ENCODE results near the gene TFEB.

The TFEB gene

GRCh38 chr6:41739041-41739440 lies 3.6 kb upstream of the TFEB start:
- DNase-seq (ENCODE audit: insufficient read length, low spot score) (no peak), FAIRE-seq (no peak)
- TF ChIP-seq POLR2A (IDR thresholded peaks at IDR 0.05; ENCODE audit: low read depth, low read length) (no peak), TAF1 (IDR thresholded peaks at IDR 0.05; ENCODE audit: low read depth, low read length) (no peak), PAX5 (IDR thresholded peaks at IDR 0.05; ENCODE audit: insufficient read depth, low read length, severe bottlenecking) (no peak), POU2F2 (IDR thresholded peaks at IDR 0.05; ENCODE audit: low read depth, low read length) (no peak), POLR2AphosphoS5 (IDR thresholded peaks at IDR 0.05; ENCODE audit: low read depth, low read length) (no peak), SPI1 (IDR thresholded peaks at IDR 0.05; ENCODE audit: low read depth, low read length) (no peak)

DNA sequence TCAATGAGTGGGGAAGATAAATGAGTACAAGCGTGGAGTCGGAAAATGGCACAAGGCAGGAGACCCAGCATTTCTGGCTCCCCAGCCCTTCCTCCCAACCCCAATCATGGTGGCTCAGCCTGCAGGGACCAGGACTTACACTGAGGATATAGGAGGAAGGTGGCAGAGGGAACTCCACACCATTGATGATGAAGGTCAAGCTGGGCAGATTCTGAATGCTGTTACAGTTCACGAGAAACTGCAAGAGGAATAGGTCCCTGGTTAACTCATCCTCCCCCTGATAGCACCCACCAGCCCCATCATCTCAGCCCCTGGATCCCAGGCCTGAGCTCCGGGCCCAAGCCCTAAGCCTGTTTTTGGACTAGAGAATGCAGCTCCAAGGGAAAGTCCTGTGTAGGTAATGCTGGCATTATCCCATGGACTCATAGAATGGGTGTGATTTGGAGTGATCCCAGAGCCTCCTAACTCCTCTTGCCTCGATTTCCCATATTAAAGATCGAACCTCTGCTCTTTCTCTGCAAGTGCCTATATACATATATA lies 2.3 kb upstream of the TFEB start:
- FAIRE-seq: no peak
- TF ChIP-seq POU2F2 (IDR thresholded peaks at IDR 0.05; ENCODE audit: low read depth, low read length) (no peak), TAF1 (IDR thresholded peaks at IDR 0.05; ENCODE audit: low read depth, low read length) (no peak), SPI1 (IDR thresholded peaks at IDR 0.05; ENCODE audit: low read depth, low read length) (no peak), PAX5 (IDR thresholded peaks at IDR 0.05; ENCODE audit: insufficient read depth, low read length, severe bottlenecking) (no peak), POLR2AphosphoS5 (IDR thresholded peaks at IDR 0.05; ENCODE audit: low read depth, low read length) (no peak), POLR2A (IDR thresholded peaks at IDR 0.05; ENCODE audit: low read depth, low read length) (no peak)
- DNase-seq (ENCODE audit: insufficient read length, low spot score): no peak

DNA sequence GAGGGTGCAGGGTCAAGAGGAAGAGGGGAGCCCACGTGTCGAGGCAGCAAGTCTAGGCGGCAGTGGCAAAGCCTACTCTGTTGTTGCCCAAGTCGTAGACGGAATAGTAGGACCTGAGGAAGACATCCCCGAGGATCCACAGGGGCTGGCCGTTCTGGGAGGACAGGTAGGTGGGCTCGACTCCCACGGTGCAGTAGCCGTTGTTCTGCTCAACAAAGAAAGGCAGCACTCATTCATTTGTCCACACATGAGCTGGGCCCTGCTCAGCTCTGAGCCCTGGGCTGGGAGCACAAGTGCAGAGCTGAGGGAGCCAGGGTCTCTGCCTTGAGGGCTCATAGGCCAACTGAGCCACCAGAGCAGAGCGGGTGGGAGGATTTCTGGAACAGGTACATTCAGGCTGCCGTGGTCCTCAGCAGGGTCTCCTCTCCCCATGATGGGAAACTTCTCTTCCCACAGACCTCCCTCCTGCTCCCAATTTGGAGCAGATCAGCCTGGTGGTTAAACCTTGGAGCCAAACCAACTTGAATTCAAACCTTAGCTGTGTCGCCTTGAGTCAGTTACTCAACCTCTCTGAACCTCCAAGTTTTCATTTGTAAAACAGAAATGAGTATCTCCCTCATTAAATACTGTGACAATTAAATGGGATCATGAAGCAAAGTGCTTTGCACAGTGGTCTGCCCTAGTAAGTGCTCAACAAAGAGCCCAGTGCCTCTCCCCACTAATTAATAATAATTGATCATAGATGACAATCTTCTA lies 1.6 kb upstream of the TFEB start:
- FAIRE-seq (no peak), DNase-seq (ENCODE audit: insufficient read length, low spot score) (no peak)
- TF ChIP-seq POU2F2 (IDR thresholded peaks at IDR 0.05; ENCODE audit: low read depth, low read length) (no peak), POLR2A (IDR thresholded peaks at IDR 0.05; ENCODE audit: low read depth, low read length) (no peak), POLR2AphosphoS5 (IDR thresholded peaks at IDR 0.05; ENCODE audit: low read depth, low read length) (no peak), TAF1 (IDR thresholded peaks at IDR 0.05; ENCODE audit: low read depth, low read length) (no peak), PAX5 (IDR thresholded peaks at IDR 0.05; ENCODE audit: insufficient read depth, low read length, severe bottlenecking) (no peak), SPI1 (IDR thresholded peaks at IDR 0.05; ENCODE audit: low read depth, low read length) (no peak)

GRCh38 chr6:41736186-41736733 lies 852 bp upstream of the TFEB start:
- no peak for FAIRE-seq
- TF ChIP-seq PAX5 (IDR thresholded peaks at IDR 0.05; ENCODE audit: insufficient read depth, low read length, severe bottlenecking): no peak
- TF ChIP-seq POLR2AphosphoS5 (IDR thresholded peaks at IDR 0.05; ENCODE audit: low read depth, low read length): no peak
- TF ChIP-seq TAF1 (IDR thresholded peaks at IDR 0.05; ENCODE audit: low read depth, low read length): no peak
- TF ChIP-seq POLR2A (IDR thresholded peaks at IDR 0.05; ENCODE audit: low read depth, low read length): no peak
- TF ChIP-seq SPI1 (IDR thresholded peaks at IDR 0.05; ENCODE audit: low read depth, low read length): no peak
- TF ChIP-seq POU2F2 (IDR thresholded peaks at IDR 0.05; ENCODE audit: low read depth, low read length): no peak
- DNase-seq (ENCODE audit: insufficient read length, low spot score): no peak

GRCh38 chr6:41734666-41735426 lies 562 bp downstream of the TFEB start:
- TF ChIP-seq POLR2A (IDR thresholded peaks at IDR 0.05; ENCODE audit: low read depth, low read length) (no peak; the same call in 1 of the 2 replicates), SPI1 (IDR thresholded peaks at IDR 0.05; ENCODE audit: low read depth, low read length) (no peak), POU2F2 (IDR thresholded peaks at IDR 0.05; ENCODE audit: low read depth, low read length) (no peak), TAF1 (IDR thresholded peaks at IDR 0.05; ENCODE audit: low read depth, low read length) (no peak), PAX5 (IDR thresholded peaks at IDR 0.05; ENCODE audit: insufficient read depth, low read length, severe bottlenecking) (no peak), POLR2AphosphoS5 (IDR thresholded peaks at IDR 0.05; ENCODE audit: low read depth, low read length) (no peak)
- DNase-seq (ENCODE audit: insufficient read length, low spot score) (peak; percentile 72), FAIRE-seq (peak; percentile 87)

- FAIRE-seq: peak; percentile 92
- DNase-seq (ENCODE audit: insufficient read length, low spot score): peak; percentile 93
- TF ChIP-seq PAX5 (IDR thresholded peaks at IDR 0.05; ENCODE audit: insufficient read depth, low read length, severe bottlenecking): peak; percentile 100
- no peak for TF ChIP-seq POU2F2 (IDR thresholded peaks at IDR 0.05; ENCODE audit: low read depth, low read length)
- no peak for TF ChIP-seq SPI1 (IDR thresholded peaks at IDR 0.05; ENCODE audit: low read depth, low read length)
- TF ChIP-seq TAF1 (IDR thresholded peaks at IDR 0.05; ENCODE audit: low read depth, low read length): no peak
- TF ChIP-seq POLR2AphosphoS5 (IDR thresholded peaks at IDR 0.05; ENCODE audit: low read depth, low read length): 0 out of 2 replicates have a peak, but pooled peaks have one; percentile 15
- 0 out of 2 replicates have a peak, but pooled peaks have one; percentile 48 for TF ChIP-seq POLR2A (IDR thresholded peaks at IDR 0.05; ENCODE audit: low read depth, low read length)
Measured at GRCh38 chr6:41733707-41734665, 1.4 kb downstream of the TFEB start.

GRCh38 chr6:41733360-41733706 lies 2.1 kb downstream of the TFEB start:
- DNase-seq (ENCODE audit: insufficient read length, low spot score) (no peak), FAIRE-seq (peak; percentile 76)

More at GRCh38 chr6:41733360-41733706, 2.1 kb downstream of the TFEB start:
- no peak for TF ChIP-seq POU2F2 (IDR thresholded peaks at IDR 0.05; ENCODE audit: low read depth, low read length)
- no peak for TF ChIP-seq PAX5 (IDR thresholded peaks at IDR 0.05; ENCODE audit: insufficient read depth, low read length, severe bottlenecking)
- no peak for TF ChIP-seq POLR2AphosphoS5 (IDR thresholded peaks at IDR 0.05; ENCODE audit: low read depth, low read length)
- TF ChIP-seq TAF1 (IDR thresholded peaks at IDR 0.05; ENCODE audit: low read depth, low read length): no peak
- no peak for TF ChIP-seq POLR2A (IDR thresholded peaks at IDR 0.05; ENCODE audit: low read depth, low read length)
